NCI-H187 (cell line): ENCODE results near the gene ADAMTS7.
"Not testable (repeated sequence)": the region's sequence is repeated elsewhere in the genome, so short reads cannot be mapped to it uniquely, and the experiment has no call there.

Experiments
- DNase-seq, 2 experiments: peaks; one replicate each; lab custom pipeline; 2025; lab: John Stamatoyannopoulos, UW

ADAMTS7 gene

GRCh38 chr15:78782402-78782801 lies 28.9 kb downstream of the ADAMTS7 start:
- DNase-seq, result not testable (repeated sequence)

DNA sequence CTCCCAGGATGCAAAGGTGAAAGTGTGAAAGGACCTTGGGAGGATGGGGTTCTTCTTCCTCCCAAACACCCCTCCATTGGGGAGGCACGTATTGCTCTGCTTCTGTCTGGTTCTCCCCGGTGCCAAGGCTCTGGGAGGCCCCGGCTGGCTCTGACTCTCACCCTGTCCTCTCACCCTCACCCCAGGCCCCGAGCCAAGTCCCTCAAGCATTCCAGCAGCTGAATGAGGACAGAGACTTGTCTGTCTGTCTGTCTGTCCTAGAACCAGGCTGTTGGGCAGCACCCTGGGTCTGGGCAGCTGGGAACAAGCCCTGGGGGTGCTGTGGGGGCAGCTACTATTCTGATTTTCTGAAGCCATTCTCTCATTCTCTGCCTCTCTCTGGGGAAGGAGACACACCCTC lies 29.9 kb downstream of the ADAMTS7 start:
- DNase-seq, result not testable (repeated sequence)

GRCh38 chr15:78779975-78780374 lies 31.3 kb downstream of the ADAMTS7 start:
- not testable (repeated sequence) for DNase-seq

- DNase-seq, result not testable (repeated sequence)
Measured at GRCh38 chr15:78779176-78779785, 32.0 kb downstream of the ADAMTS7 start.

DNA sequence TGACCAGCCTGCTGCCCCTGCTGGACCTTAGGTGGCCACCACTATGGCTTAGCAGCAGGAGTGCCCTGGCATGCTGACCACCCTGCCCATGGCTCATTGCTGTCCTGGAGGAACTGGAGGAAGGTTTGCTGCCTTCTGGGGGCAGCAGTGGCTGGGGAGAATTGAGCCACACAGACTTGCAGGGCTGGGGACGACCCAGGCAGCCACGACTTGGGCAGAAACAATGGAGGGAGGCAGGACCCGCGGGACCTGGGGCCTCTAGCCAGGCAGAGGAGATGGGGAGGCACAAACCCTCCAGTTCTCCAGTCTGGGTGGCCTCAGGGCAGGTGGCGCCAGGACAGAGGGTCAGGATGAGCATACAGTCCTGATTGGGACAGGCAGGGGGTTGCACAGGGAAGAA lies 32.8 kb downstream of the ADAMTS7 start:
- DNase-seq, result no peak

DNA sequence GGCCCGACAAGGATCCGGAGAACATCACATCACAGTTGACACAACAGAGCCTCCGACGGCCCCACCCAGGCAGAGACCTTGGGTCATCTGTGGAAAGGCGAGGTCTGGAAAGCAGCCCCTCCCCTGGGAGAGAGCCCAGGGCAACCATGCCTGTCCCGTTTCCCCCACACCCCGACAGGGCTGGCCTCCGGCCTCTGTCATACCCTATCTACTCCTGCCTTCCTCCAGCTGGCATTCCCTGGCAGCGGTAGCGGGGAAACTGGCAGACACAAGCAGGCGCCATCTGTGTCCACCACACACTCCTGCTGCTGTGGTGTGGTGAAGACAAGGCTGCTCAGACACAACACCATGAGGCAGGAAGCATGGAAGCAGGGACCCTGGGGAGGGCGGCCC lies 33.3 kb downstream of the ADAMTS7 start:
- DNase-seq, result not testable (repeated sequence)

GRCh38 chr15:78777290-78777952 lies 33.8 kb downstream of the ADAMTS7 start:
- not testable (repeated sequence) for DNase-seq

DNA sequence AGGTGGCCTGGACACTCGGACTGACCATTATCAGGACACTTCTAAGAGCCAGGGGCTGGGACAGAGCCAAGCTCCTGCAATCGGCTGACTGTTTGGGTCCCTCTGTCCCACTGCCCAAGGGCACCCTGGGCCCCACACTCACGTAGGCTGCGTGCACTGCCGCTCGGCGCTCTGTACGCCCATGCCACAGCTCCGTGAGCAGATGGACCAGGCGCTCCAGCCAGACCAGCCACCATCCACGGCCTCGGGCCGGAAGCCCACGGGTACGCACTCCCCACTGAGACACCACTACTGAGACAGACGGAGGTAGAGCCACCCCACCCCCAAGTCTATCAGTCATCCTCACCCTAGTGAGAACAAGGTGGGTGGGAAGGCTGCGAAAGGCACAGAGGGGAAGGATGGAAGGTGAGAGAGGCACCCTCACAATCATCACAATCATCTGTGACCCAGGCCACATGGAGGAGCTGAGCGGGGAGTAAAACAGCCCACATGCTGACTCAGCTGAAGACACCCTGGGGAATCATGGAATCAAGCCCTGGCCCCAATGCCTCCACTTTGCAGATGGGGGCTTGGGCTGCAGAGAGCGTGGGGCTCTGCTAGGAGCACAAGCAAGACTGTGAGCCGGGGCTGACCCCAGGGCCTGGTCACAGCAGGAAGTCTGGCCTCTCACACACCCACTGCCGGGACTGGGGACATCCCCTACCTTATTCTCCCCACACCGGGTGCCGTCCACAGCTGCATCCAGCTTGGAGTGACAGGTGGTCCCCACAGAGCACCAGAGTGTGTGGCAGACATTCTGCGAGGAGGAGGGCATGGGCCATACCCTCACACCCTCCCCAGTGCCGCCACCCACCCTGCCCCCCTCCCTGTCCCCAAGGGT lies 35.0 kb downstream of the ADAMTS7 start:
- DNase-seq, result not testable (repeated sequence)

DNA sequence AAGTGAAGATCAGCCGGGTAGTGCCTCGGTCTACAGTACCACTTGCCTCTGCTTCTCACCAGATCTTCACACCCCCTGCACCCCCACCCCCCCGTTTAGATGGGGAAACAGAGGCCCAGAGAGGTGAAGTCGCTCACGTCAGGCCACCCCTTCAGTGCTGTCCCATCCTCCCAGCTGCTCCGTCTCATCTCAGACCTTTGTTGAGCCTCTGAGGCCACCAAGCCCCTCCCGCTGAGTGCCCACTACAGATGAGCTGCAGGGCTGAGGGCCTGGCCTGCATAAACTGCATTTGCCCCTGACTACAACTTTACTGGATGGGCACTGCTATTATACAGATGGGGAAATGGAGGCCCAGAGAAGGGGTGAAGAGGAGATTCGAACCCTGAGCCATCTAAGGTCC lies 35.8 kb downstream of the ADAMTS7 start:
- no peak for DNase-seq

DNA sequence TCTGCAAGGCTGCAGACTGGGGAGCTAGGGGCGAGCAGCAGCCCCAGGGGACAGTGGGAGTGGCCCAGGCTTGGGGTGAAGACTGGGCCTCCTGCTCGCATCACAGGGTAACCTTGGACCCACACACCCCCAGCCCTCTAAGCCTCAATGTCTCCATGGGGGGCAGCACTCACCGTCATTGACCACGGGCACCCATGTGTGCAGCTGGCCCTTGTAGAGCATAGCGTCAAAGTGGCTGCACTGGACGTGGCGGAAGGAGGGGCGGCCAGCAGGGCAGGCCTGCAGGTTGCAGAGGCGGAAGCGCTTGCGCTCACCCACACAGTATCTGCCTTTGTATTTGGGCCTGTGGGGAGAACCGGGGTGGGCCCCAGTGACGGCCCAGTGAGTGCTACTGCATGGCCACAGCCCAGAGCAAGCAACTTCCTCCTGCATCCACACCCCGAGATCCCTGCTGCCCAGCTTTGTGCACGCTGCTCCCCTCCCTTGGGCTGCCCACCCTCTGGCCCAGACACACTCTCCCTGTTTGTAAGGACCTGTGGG lies 36.7 kb downstream of the ADAMTS7 start:
- DNase-seq, result not testable (repeated sequence)

DNA sequence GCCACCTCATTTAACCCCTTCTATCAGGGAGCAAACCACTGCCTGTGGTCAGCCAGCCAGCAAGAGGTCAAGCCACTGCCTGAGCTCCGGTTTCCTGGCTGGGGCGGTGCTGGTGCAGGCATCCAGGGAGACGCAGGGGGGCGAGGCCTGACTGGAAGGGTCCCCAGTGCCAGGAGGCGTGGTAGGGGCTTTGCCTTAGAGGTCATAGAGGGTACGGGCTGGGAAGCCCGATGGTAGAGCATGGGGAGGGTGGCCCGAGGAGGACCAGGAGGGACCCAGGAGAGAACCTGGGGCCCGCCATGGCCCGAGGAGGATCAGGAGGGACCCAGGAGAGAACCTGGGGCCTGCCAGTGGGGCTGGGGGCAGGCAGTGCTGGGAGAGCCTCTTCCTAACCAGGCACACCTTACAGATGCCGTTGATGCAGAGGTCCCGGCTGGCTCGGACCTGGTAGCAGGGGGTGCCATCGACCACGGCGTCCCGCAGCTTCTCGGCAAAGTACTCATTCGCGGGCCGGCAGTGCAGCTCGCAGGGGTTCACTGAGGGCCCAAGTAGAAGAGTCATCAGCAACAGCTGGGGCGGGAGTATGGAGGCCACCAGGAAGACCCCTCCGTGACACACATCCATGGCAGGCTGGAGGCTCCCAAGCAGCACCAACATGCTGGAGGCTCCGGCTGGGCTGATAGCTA lies 37.4 kb downstream of the ADAMTS7 start:
- not testable (repeated sequence) for DNase-seq

GRCh38 chr15:78772738-78773137 lies 38.5 kb downstream of the ADAMTS7 start:
- no peak for DNase-seq

- not testable (repeated sequence) for DNase-seq
Measured at GRCh38 chr15:78771436-78772000, 39.7 kb downstream of the ADAMTS7 start.

- DNase-seq, result not testable (repeated sequence)
Measured at GRCh38 chr15:78771020-78771419, 40.2 kb downstream of the ADAMTS7 start.

- DNase-seq, result not testable (repeated sequence)
Measured at GRCh38 chr15:78769473-78770225, 41.6 kb downstream of the ADAMTS7 start.

- no peak for DNase-seq
Measured at GRCh38 chr15:78768531-78769408, 42.5 kb downstream of the ADAMTS7 start.

- DNase-seq, result no peak
Measured at GRCh38 chr15:78768096-78768495, 43.2 kb downstream of the ADAMTS7 start.

DNA sequence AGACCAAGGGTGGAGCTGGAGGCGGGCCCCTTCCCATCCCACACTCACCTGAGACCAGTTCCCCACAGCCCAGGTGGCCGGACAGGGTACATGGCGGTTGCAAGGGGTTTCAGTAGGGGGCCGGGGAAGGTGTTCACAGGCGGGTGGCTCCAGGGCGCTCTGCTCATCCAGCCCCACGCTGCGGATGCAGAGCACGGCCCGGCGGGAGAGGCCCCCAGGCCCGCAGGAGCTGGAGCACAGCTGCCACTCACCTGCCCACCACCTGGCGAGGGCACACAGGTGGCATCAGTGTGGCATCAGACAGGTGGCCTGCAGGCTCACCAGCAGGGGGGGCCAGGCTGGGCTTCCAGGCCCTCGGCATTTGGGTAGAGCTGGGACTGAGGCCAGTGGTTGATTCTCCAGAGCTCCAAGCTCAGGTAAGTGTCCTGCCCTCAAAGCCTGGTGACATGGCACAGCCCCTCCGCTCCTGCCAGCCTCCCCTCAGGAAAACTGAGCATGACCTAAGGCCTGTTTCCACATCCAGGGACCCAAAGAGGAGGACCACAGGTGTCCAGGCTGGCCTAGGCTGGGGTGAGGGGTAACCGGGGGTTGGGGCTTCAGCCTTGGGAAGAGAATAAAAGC lies 43.8 kb downstream of the ADAMTS7 start:
- no peak for DNase-seq

- DNase-seq, result not testable (repeated sequence)
Measured at GRCh38 chr15:78766641-78767071, 44.6 kb downstream of the ADAMTS7 start.
